WTC11 (cell line): ENCODE results near the gene IL24. TPM values are rescaled to one million over a fixed set of nuclear protein-coding genes. Genes with fewer than 3 reads are reported as not detected.

Experiments
- ATAC-seq: fragments of 200-7000 bp; cut with Tn5 transposase; 2 replicates; pipeline ENCODE4 v1.10.0; 2021; ENCODE audit warnings: mild to moderate bottlenecking, moderate library complexity
- CTCF ChIA-PET: fragments of 300-600 bp; sonication (Branson Sonifier 250); formaldehyde crosslinking; loops from one replicate; lab custom pipeline; 2021; ENCODE audit warnings: antibody characterized with exemption; lab: Charles Lee
- POLR2A ChIA-PET: fragments of 350-600 bp; sonication (Branson Sonifier 250); formaldehyde crosslinking; loops from one replicate; lab custom pipeline; 2021; ENCODE audit warnings: antibody characterized with exemption; lab: Charles Lee
- DNase-seq: peaks from one replicate; pipeline ENCODE4 v3.0.0; 2021; ENCODE audit warnings: low spot score
- H3K27ac Mint-ChIP-seq: 2 replicates; pipeline ENCODE4 v1.8.0; 2021; ENCODE audit warnings: mixed read lengths
- H3K27me3 Mint-ChIP-seq: 2 replicates; pipeline ENCODE4 v1.8.0; 2021; ENCODE audit warnings: low read depth, mild to moderate bottlenecking, moderate library complexity, mixed read lengths
- H3K36me3 Mint-ChIP-seq: 2 replicates; pipeline ENCODE4 v1.8.0; 2021; ENCODE audit warnings: mixed read lengths
- H3K4me1 Mint-ChIP-seq: 2 replicates; pipeline ENCODE4 v1.8.0; 2022; ENCODE audit warnings: mixed read lengths
- H3K4me3 Mint-ChIP-seq: 2 replicates; pipeline ENCODE4 v1.8.0; 2021; ENCODE audit warnings: mild to moderate bottlenecking, moderate library complexity, mixed read lengths
- H3K9me3 Mint-ChIP-seq: 2 replicates; pipeline ENCODE4 v1.8.0; 2021; ENCODE audit warnings: mixed read lengths
- AFF4 ChIP-seq: sonication (generic); formaldehyde crosslinking; IDR thresholded peaks from 2 replicates; pipeline ENCODE4 v1.8.1; 2023; ENCODE audit warnings: mild to moderate bottlenecking, missing genetic modification reagents, borderline replicate concordance
- ATF1 ChIP-seq: sonication (generic); formaldehyde crosslinking; IDR thresholded peaks from 2 replicates; pipeline ENCODE4 v1.8.1; 2023; ENCODE audit warnings: mild to moderate bottlenecking, moderate library complexity, missing genetic modification reagents
- ATF6 ChIP-seq: sonication (generic); formaldehyde crosslinking; IDR thresholded peaks from 2 replicates; pipeline ENCODE4 v1.8.1; 2023; ENCODE audit warnings: mild to moderate bottlenecking, missing genetic modification reagents
- CREB1 ChIP-seq: sonication (generic); formaldehyde crosslinking; IDR thresholded peaks from 2 replicates; pipeline ENCODE4 v1.8.0; 2023; ENCODE audit warnings: mild to moderate bottlenecking, missing genetic modification reagents
- E2F4 ChIP-seq: sonication (generic); formaldehyde crosslinking; IDR thresholded peaks from 2 replicates; pipeline ENCODE4 v1.8.1; 2022; ENCODE audit warnings: low read depth, mild to moderate bottlenecking, moderate library complexity, missing genetic modification reagents, borderline replicate concordance
- ESRRA ChIP-seq: sonication (generic); formaldehyde crosslinking; IDR thresholded peaks from 2 replicates; pipeline ENCODE4 v1.8.1; 2022; ENCODE audit warnings: mild to moderate bottlenecking, missing genetic modification reagents, borderline replicate concordance
- IRF1 ChIP-seq: sonication (generic); formaldehyde crosslinking; IDR thresholded peaks from 2 replicates; pipeline ENCODE4 v1.8.0; 2023; ENCODE audit warnings: missing genetic modification reagents
- JUN ChIP-seq: sonication (generic); formaldehyde crosslinking; IDR thresholded peaks from 2 replicates; pipeline ENCODE4 v1.8.0; 2023; ENCODE audit warnings: mild to moderate bottlenecking, missing genetic modification reagents
- MLX ChIP-seq: sonication (generic); formaldehyde crosslinking; IDR thresholded peaks from 2 replicates; pipeline ENCODE4 v1.8.1; 2023; ENCODE audit warnings: mild to moderate bottlenecking, missing genetic modification reagents, moderate library complexity
- NR2C2 ChIP-seq: sonication (generic); formaldehyde crosslinking; IDR thresholded peaks from 2 replicates; pipeline ENCODE4 v1.8.0; 2022; ENCODE audit warnings: mild to moderate bottlenecking, missing genetic modification reagents
- PREB ChIP-seq: sonication (generic); formaldehyde crosslinking; IDR thresholded peaks from 2 replicates; pipeline ENCODE4 v1.8.1; 2022; ENCODE audit warnings: mild to moderate bottlenecking, missing genetic modification reagents, moderate library complexity, borderline replicate concordance
- SOX15 ChIP-seq: fragments of 250-450 bp; sonication (Bioruptor Pico); IDR thresholded peaks from 2 replicates; pipeline ENCODE4 v1.9.0; 2021; ENCODE audit warnings: mild to moderate bottlenecking
- SP1 ChIP-seq: sonication (generic); formaldehyde crosslinking; conservative IDR thresholded peaks from 2 replicates; pipeline ENCODE4 v1.8.1; 2022; ENCODE audit warnings: missing genetic modification reagents
- TCF7 ChIP-seq: sonication (generic); formaldehyde crosslinking; IDR thresholded peaks from 2 replicates; pipeline ENCODE4 v1.8.0; 2022; ENCODE audit warnings: mild to moderate bottlenecking, low read depth, missing genetic modification reagents, moderate library complexity
- TP53 ChIP-seq: sonication (generic); formaldehyde crosslinking; IDR thresholded peaks from 2 replicates; pipeline ENCODE4 v1.8.1; 2023; ENCODE audit warnings: mild to moderate bottlenecking, missing genetic modification reagents
- ZBTB21 ChIP-seq: sonication (generic); formaldehyde crosslinking; IDR thresholded peaks from 2 replicates; pipeline ENCODE4 v1.8.1; 2023; ENCODE audit warnings: mild to moderate bottlenecking, missing genetic modification reagents, borderline replicate concordance
- ZNF138 ChIP-seq: sonication (generic); formaldehyde crosslinking; conservative IDR thresholded peaks from 2 replicates; pipeline ENCODE4 v1.8.1; 2022; ENCODE audit warnings: mild to moderate bottlenecking, moderate library complexity, missing genetic modification reagents
- ZNF232 ChIP-seq: sonication (generic); formaldehyde crosslinking; IDR thresholded peaks from 2 replicates; pipeline ENCODE4 v1.8.0; 2022; ENCODE audit warnings: mild to moderate bottlenecking, missing genetic modification reagents
- ZNF416 ChIP-seq: fragments of 250-450 bp; sonication (Bioruptor Pico); IDR thresholded peaks from 2 replicates; pipeline ENCODE4 v1.9.0; 2021; ENCODE audit warnings: mild to moderate bottlenecking, inconsistent platforms
- ZNF532 ChIP-seq: fragments of 250-450 bp; sonication (Bioruptor Pico); IDR thresholded peaks from 2 replicates; pipeline ENCODE4 v1.9.0; 2021; ENCODE audit warnings: mild to moderate bottlenecking, borderline replicate concordance
- total RNA-seq: library from RNA; stranded (reverse); gene quantifications from 3 replicates; pipeline ENCODE4 v1.2.3, GENCODE V29; 2021

Gene IL24
- total RNA-seq, 1 experiment from 2014 or later: not detected

GRCh38 chr1:206931709-206932108 lies 34.5 kb downstream of the IL24 start (continued):
- TF ChIP-seq SP1 (no peak), PREB (CRISPR knock-in tag) (no peak), MLX (CRISPR knock-in tag) (no peak)

GRCh38 chr1:206932177-206932576 lies 34.9 kb downstream of the IL24 start:
- Mint-ChIP-seq H3K27me3 (no peaks in the 10 kb centered on the region; the same call in 1 of the 2 replicates), H3K36me3 (no peaks in the 10 kb centered on the region), H3K27ac (no peak overlapping the region), H3K9me3 (no peaks in the 10 kb centered on the region), H3K4me3 (no peak overlapping the region), H3K4me1 (peaks cover 2% of the 10 kb centered on the region; the same call in 1 of the 2 replicates)
- DNase-seq: no peak
- POLR2A ChIA-PET: no interaction called here
- no peak for ATAC-seq
- no peak for TF ChIP-seq AFF4 (CRISPR knock-in tag)
- TF ChIP-seq NR2C2 (CRISPR knock-in tag): no peak
- no peak for TF ChIP-seq ATF6 (CRISPR knock-in tag)
- TF ChIP-seq TCF7: no peak
- no peak for TF ChIP-seq JUN (CRISPR knock-in tag)
- TF ChIP-seq ZNF532: no peak
- TF ChIP-seq E2F4 (CRISPR knock-in tag): no peak
- TF ChIP-seq ZNF138 (CRISPR knock-in tag): no peak
- no peak for TF ChIP-seq SOX15
- no peak for TF ChIP-seq ZBTB21 (CRISPR knock-in tag)
- no peak for TF ChIP-seq ZNF416 (CRISPR knock-in tag)
- no peak for TF ChIP-seq IRF1 (CRISPR knock-in tag)
- TF ChIP-seq ATF1 (CRISPR knock-in tag): no peak
- TF ChIP-seq SP1: no peak
- no peak for TF ChIP-seq TP53 (CRISPR knock-in tag)
- TF ChIP-seq ESRRA (CRISPR knock-in tag): no peak
- TF ChIP-seq ZNF232: no peak
- no peak for TF ChIP-seq CREB1 (CRISPR knock-in tag)
- CTCF ChIA-PET: interaction anchor here (0.8 to 4.1 kb wide), 19 partner anchors 10 to 376 kb away, joined by 3 to 53 read pairs (median 4); partner anchors contain the start of genes DYRK3, FCMR and PIGR
